NCI-H2107 (cell line): ENCODE data around the gene CKMT1B.
"Not testable (repeated sequence)": the region's sequence is repeated elsewhere in the genome, so short reads cannot be mapped to it uniquely, and the experiment has no call there.

Experiments used
- DNase-seq: peaks from one replicate; lab custom pipeline; 2025; lab: John Stamatoyannopoulos, UW

The CKMT1B gene

DNA sequence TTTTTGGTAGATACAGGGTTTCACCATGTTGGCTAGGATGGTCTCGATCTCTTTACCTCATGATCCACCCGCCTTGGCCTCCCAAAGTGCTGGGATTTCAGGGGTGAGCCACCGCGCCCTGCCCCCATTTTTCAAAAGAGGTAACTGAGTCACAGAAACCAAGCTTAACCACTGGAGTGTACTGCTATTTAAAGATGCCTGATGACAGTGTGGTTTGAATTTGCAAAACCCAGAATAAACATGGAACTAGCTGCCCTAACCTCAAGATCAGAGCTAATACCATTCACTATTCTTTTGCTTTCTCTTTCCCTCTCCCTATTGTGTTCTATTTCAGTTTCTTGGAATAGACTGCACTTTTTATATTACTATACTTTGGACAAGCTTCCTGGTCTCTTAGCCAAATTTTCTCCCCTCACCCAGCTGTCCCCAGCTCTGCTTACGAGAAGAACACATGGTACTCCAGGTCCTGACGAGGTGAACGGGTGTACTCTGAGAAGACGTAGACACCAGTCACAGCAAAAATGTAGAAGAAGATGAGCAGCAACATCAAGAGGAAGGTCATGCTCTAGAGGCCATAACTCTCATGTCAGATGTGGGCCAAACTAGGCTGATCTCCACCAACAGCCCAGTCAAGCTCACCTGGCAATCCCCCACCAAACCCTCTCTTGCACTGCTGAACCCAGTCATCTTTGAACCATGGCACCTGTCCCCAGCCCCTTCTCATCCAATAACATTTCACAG is 44.8 kb downstream of the CKMT1B start:
- DNase-seq, result not testable (repeated sequence)
